HepG2 (cell line): ENCODE results near the gene XPO1. TPM values are rescaled to one million over a fixed set of nuclear protein-coding genes. Genes with fewer than 3 reads are reported as not detected.

ENCODE experiments used
- CBX2 ChIP-seq, 2 experiments: fragments of 200-600 bp in 1 of 2; sonication (generic); formaldehyde crosslinking in 1 of 2; IDR thresholded peaks; 2 replicates each; pipeline versions ENCODE4 v1.7.0 to v1.8.1; 2018 to 2022; ENCODE audit warnings: low read depth in 2 of 2, low read length in 1 of 2, mild to moderate bottlenecking in 1 of 2, missing genetic modification reagents in 1 of 2
- CEBPG ChIP-seq: IDR thresholded peaks from 2 replicates; pipeline ENCODE4 v1.6.1; 2016
- ERF ChIP-seq: IDR thresholded peaks from 2 replicates; pipeline ENCODE4 v1.6.1; 2018; ENCODE audit warnings: missing biosample characterization, missing genetic modification reagents
- GABPA ChIP-seq, 2 experiments: IDR thresholded peaks; 2 replicates each; pipeline ENCODE4 v1.6.1; 2011 to 2016; ENCODE audit warnings: low read depth in 2 of 2, low read length in 1 of 2, missing biosample characterization in 1 of 2, missing genetic modification characterization in 1 of 2
- NAIF1 ChIP-seq: sonication (generic); formaldehyde crosslinking; IDR thresholded peaks from 2 replicates; pipeline ENCODE4 v1.5.0; 2020; ENCODE audit warnings: mild to moderate bottlenecking, missing genetic modification reagents, borderline replicate concordance
- RBAK ChIP-seq: sonication (generic); formaldehyde crosslinking; IDR thresholded peaks from 2 replicates; pipeline ENCODE4 v1.5.1; 2020; ENCODE audit warnings: mild to moderate bottlenecking, missing genetic modification reagents
- SATB2 ChIP-seq: sonication (generic); formaldehyde crosslinking; IDR thresholded peaks from 2 replicates; pipeline ENCODE4 v1.5.0; 2020; ENCODE audit warnings: missing genetic modification reagents
- ZNF546 ChIP-seq: sonication (generic); formaldehyde crosslinking; conservative IDR thresholded peaks from 2 replicates; pipeline ENCODE4 v1.8.1; 2023; ENCODE audit warnings: mild to moderate bottlenecking, missing genetic modification reagents
- polyA plus RNA-seq, 8 experiments: library from polyadenylated mRNA; depleted of rRNA in 3 of 8; stranded (reverse) in 7 of 8; unstranded in 1 of 8; fragments of >200 nt; fragmentation: Illumina TruSeq in 4 of 8; extraction: Trizol in 4 of 8; gene quantifications; 2 replicates each; pipeline versions ENCODE4 v1.2.1 to v1.2.3, GENCODE V29; 2011 to 2016; ENCODE audit warnings: low read depth in 4 of 8, missing spikeins in 1 of 8, mixed read lengths in 1 of 8; ENCODE audit not compliant: insufficient read depth in 1 of 8
- total RNA-seq, 5 experiments: library from RNA; depleted of rRNA; stranded (reverse); fragments of >200 nt; fragmentation: Illumina TruSeq; extraction: Trizol; gene quantifications; 2 replicates each; pipeline ENCODE4 v1.2.3, GENCODE V29; 2016; ENCODE audit warnings: low read depth in 1 of 5
- TF ChIP-seq, protein P1 (sequence below): sonication (generic); formaldehyde crosslinking; IDR thresholded peaks from 2 replicates; pipeline ENCODE4 v1.5.1; 2020; ENCODE audit warnings: missing genetic modification reagents, mild to moderate bottlenecking, borderline replicate concordance
- TF ChIP-seq, protein P2 (sequence below): sonication (generic); formaldehyde crosslinking; IDR thresholded peaks from 2 replicates; pipeline ENCODE4 v1.4.0; 2020; ENCODE audit warnings: missing genetic modification reagents
- TF ChIP-seq, protein P3 (sequence below): sonication (generic); formaldehyde crosslinking; IDR thresholded peaks from 2 replicates; pipeline ENCODE4 v1.9.0; 2021; ENCODE audit warnings: mild to moderate bottlenecking, missing genetic modification reagents
- TF ChIP-seq, protein P4 (sequence below): sonication (generic); formaldehyde crosslinking; IDR thresholded peaks from 2 replicates; pipeline ENCODE4 v1.5.1; 2020; ENCODE audit warnings: mild to moderate bottlenecking, missing genetic modification reagents, moderate library complexity

Gene XPO1
- total and polyA plus RNA-seq, 2 of the 13 experiments (the other 11 are each of a cell fraction or from before 2014, with no cell fraction given) = 67.4 to 212 TPM

DNA sequence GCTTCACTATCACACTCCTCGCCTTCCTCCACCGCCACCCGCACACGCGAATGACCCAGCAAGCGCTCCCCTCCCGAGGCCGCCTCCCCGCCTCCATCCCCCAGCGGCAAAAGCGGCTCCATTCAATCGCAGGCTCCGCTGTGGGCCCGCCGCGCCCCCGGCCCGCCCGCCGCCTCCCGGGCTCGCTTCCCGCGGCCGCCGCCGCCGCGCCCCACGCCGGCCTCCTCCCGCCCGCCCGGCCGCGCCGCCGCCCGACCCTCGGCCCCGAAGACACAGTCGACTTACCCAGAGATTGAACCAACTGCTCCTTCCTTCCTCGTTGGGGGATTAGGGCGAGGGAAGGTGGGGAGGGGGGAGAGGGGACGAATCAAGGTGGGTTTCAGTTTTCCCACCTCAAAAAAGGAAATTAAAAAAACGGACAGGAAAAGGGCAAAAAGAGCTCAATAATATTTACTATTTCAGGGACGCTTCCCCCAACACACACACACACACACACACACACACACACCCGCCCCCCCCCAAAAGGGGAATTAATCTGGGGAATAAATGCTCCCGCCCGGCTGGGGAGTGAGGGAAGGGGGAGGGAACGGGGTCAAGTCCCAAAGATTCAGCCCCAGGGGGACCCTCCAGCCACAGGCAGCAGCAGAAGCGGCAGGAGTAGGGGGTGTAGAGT lies 743 bp downstream of the XPO1 start (continued):
- TF ChIP-seq, protein P1, sequence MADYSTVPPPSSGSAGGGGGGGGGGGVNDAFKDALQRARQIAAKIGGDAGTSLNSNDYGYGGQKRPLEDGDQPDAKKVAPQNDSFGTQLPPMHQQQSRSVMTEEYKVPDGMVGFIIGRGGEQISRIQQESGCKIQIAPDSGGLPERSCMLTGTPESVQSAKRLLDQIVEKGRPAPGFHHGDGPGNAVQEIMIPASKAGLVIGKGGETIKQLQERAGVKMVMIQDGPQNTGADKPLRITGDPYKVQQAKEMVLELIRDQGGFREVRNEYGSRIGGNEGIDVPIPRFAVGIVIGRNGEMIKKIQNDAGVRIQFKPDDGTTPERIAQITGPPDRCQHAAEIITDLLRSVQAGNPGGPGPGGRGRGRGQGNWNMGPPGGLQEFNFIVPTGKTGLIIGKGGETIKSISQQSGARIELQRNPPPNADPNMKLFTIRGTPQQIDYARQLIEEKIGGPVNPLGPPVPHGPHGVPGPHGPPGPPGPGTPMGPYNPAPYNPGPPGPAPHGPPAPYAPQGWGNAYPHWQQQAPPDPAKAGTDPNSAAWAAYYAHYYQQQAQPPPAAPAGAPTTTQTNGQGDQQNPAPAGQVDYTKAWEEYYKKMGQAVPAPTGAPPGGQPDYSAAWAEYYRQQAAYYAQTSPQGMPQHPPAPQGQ (CRISPR knock-in tag) = no peak
- no peak for TF ChIP-seq CBX2 (IDR thresholded peaks at IDR 0.05; ENCODE audit: low read depth, low read length)
- TF ChIP-seq CBX2 (CRISPR knock-in tag; IDR thresholded peaks at IDR 0.05; ENCODE audit: low read depth) = no peak
- 0 out of 2 replicates have a peak, but pooled peaks have one; percentile 4 for TF ChIP-seq NAIF1 (CRISPR knock-in tag)
- TF ChIP-seq RBAK (CRISPR knock-in tag) = no peak
- TF ChIP-seq ZNF546 = peak; percentile 11; the same call in 1 of the 2 replicates
- TF ChIP-seq, protein P2, sequence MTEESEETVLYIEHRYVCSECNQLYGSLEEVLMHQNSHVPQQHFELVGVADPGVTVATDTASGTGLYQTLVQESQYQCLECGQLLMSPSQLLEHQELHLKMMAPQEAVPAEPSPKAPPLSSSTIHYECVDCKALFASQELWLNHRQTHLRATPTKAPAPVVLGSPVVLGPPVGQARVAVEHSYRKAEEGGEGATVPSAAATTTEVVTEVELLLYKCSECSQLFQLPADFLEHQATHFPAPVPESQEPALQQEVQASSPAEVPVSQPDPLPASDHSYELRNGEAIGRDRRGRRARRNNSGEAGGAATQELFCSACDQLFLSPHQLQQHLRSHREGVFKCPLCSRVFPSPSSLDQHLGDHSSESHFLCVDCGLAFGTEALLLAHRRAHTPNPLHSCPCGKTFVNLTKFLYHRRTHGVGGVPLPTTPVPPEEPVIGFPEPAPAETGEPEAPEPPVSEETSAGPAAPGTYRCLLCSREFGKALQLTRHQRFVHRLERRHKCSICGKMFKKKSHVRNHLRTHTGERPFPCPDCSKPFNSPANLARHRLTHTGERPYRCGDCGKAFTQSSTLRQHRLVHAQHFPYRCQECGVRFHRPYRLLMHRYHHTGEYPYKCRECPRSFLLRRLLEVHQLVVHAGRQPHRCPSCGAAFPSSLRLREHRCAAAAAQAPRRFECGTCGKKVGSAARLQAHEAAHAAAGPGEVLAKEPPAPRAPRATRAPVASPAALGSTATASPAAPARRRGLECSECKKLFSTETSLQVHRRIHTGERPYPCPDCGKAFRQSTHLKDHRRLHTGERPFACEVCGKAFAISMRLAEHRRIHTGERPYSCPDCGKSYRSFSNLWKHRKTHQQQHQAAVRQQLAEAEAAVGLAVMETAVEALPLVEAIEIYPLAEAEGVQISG = no peak
- 0 out of 2 replicates have a peak, but pooled peaks have one; percentile 8 for TF ChIP-seq GABPA (IDR thresholded peaks at IDR 0.05; ENCODE audit: low read depth, low read length)
- no peak for TF ChIP-seq GABPA (CRISPR knock-in tag; IDR thresholded peaks at IDR 0.05; ENCODE audit: low read depth)
- no peak for TF ChIP-seq SATB2 (CRISPR knock-in tag)
- TF ChIP-seq CEBPG (CRISPR knock-in tag) = no peak
- no peak for TF ChIP-seq ERF
- TF ChIP-seq, protein P3, sequence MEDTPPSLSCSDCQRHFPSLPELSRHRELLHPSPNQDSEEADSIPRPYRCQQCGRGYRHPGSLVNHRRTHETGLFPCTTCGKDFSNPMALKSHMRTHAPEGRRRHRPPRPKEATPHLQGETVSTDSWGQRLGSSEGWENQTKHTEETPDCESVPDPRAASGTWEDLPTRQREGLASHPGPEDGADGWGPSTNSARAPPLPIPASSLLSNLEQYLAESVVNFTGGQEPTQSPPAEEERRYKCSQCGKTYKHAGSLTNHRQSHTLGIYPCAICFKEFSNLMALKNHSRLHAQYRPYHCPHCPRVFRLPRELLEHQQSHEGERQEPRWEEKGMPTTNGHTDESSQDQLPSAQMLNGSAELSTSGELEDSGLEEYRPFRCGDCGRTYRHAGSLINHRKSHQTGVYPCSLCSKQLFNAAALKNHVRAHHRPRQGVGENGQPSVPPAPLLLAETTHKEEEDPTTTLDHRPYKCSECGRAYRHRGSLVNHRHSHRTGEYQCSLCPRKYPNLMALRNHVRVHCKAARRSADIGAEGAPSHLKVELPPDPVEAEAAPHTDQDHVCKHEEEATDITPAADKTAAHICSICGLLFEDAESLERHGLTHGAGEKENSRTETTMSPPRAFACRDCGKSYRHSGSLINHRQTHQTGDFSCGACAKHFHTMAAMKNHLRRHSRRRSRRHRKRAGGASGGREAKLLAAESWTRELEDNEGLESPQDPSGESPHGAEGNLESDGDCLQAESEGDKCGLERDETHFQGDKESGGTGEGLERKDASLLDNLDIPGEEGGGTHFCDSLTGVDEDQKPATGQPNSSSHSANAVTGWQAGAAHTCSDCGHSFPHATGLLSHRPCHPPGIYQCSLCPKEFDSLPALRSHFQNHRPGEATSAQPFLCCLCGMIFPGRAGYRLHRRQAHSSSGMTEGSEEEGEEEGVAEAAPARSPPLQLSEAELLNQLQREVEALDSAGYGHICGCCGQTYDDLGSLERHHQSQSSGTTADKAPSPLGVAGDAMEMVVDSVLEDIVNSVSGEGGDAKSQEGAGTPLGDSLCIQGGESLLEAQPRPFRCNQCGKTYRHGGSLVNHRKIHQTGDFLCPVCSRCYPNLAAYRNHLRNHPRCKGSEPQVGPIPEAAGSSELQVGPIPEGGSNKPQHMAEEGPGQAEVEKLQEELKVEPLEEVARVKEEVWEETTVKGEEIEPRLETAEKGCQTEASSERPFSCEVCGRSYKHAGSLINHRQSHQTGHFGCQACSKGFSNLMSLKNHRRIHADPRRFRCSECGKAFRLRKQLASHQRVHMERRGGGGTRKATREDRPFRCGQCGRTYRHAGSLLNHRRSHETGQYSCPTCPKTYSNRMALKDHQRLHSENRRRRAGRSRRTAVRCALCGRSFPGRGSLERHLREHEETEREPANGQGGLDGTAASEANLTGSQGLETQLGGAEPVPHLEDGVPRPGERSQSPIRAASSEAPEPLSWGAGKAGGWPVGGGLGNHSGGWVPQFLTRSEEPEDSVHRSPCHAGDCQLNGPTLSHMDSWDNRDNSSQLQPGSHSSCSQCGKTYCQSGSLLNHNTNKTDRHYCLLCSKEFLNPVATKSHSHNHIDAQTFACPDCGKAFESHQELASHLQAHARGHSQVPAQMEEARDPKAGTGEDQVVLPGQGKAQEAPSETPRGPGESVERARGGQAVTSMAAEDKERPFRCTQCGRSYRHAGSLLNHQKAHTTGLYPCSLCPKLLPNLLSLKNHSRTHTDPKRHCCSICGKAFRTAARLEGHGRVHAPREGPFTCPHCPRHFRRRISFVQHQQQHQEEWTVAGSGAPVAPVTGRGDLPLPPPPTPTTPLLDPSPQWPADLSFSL (CRISPR knock-in tag) = peak; percentile 53
- TF ChIP-seq, protein P4, sequence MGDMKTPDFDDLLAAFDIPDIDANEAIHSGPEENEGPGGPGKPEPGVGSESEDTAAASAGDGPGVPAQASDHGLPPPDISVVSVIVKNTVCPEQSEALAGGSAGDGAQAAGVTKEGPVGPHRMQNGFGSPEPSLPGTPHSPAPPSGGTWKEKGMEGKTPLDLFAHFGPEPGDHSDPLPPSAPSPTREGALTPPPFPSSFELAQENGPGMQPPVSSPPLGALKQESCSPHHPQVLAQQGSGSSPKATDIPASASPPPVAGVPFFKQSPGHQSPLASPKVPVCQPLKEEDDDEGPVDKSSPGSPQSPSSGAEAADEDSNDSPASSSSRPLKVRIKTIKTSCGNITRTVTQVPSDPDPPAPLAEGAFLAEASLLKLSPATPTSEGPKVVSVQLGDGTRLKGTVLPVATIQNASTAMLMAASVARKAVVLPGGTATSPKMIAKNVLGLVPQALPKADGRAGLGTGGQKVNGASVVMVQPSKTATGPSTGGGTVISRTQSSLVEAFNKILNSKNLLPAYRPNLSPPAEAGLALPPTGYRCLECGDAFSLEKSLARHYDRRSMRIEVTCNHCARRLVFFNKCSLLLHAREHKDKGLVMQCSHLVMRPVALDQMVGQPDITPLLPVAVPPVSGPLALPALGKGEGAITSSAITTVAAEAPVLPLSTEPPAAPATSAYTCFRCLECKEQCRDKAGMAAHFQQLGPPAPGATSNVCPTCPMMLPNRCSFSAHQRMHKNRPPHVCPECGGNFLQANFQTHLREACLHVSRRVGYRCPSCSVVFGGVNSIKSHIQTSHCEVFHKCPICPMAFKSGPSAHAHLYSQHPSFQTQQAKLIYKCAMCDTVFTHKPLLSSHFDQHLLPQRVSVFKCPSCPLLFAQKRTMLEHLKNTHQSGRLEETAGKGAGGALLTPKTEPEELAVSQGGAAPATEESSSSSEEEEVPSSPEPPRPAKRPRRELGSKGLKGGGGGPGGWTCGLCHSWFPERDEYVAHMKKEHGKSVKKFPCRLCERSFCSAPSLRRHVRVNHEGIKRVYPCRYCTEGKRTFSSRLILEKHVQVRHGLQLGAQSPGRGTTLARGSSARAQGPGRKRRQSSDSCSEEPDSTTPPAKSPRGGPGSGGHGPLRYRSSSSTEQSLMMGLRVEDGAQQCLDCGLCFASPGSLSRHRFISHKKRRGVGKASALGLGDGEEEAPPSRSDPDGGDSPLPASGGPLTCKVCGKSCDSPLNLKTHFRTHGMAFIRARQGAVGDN (CRISPR knock-in tag) = 0 out of 2 replicates have a peak, but pooled peaks have one; percentile 34
